Measurements from ENCODE around the gene EPHA5.

The EPHA5 gene

DNA sequence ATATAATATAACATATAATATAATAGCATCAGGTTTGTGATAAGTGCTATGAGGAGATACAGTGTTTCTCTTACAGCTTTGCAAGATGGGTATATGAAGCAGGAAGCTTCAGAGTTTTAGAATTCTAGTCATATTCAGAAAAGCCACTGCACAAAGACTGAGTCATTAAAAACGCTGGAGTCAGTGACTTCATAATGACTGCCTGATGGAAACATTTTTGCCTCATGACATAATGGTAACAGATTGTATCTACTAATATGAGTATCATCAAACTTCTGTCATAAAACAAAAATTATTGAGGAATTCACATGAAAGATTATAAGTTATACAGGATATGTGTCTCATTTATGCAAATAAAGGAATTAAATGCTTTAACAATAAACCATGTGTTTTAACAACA lies 46.8 kb downstream of the EPHA5 start:
- DNase-seq: no peak

DNA sequence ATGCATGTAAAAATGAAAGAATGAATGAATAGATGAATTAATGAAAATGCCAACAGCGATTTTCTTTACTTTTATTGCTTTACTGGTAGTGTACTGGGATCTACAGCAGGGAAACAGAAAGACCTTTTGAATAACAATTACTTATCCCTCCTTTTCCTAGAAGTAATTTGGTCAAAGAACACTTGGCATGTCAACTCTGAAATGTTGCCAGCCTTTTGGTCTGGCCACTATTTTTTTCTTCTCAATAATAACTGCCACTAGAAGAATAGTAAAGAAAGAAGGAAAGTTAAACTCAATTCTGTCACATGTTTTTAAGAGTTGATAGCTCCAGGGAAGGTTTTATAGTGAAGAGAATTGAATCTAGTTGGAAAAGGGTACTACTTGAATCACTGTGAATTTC lies 52.9 kb downstream of the EPHA5 start:
- DNase-seq: no peak

DNA sequence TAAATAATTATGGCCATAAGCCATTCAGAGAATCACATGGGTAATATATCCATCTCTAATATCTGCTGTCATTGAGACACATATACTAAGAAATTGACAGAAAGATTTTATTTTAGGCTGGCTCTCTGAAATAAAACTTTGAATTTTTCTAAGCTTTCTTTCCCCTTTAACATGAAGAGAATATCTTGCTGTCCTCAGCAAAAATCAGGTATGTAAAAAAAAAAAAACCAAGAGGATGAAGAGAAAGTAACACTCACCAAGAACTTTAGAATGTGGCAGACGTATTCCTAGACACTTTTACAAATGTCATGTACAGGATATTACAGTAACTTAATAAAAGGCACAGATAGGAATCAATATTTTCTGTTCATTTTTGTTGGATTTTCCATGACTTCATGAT lies 65.8 kb downstream of the EPHA5 start:
- DNase-seq: no peak

DNA sequence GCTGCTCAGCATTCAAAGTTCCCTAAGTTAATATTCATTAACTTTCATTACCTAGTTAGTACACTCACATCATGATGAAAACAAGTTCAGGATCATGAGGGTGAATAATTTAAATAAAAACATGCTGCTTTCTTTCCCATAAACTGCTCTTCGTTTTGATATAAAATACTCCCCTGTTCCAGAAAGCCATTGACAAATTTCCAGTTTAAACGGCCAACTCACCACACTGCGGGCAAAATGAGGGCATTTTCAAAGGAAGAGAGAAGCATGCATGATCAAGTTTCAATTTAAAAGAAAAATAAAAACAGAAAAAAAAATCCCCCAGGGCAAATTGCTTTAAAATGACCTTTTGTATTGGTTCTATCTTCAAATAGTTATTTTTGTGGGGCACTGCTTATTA lies 69.6 kb downstream of the EPHA5 start:
- no peak for DNase-seq

DNA sequence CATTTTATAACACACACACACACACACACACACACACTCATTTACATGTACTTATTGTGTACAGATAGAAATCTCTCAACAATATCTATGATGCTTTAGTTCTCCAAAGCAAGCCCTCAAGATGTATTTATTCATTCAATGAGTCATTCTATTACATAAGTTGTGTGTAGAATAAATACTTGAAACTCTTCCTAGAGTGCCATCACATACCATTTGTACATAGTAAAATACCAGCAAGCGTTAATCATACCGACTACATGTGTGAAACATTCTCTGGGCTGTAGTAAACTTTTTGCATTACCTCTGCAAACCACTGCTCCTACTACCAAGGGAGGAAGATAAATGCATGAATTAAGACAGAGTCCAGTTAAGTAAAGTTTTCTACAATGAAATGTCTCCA lies 70.9 kb downstream of the EPHA5 start:
- no peak for DNase-seq

DNA sequence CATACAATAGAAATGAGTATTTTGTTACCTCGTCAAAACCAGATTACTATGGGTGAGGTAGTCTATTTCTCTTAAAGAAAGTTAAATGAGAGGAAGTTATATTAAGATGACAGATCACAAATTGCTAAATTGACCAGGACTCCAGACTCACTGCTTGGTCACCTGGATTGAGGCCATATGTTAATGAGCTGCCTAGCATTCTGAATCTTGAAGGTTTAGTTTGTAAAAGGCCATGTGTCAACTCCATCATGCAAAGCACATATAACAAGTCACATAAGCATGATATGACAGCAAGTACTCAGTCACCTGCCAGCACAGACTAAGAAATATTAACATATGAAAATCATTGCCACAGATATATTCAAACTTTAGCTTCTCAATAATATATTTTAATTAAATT lies 72.6 kb downstream of the EPHA5 start:
- DNase-seq: no peak

DNA sequence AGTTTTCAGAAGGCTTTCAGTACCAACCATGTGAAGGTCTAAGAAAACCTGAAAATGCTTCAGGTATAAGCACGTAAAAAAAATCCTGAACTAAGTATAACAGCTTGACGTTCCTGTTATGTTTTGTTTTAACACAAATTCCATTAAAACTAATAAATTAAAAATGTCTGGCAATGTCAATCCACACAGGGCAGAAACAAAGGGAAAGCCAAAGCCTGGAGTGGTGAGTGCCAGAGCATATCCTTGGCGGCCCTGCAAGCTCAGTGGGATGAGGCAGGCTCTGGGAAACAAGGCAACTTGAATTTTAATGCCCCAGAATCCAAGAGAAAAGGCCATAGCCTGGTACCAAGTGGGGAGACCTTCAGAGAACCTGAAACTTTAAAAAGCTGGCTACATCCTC lies 78.2 kb downstream of the EPHA5 start:
- no peak for DNase-seq

DNA sequence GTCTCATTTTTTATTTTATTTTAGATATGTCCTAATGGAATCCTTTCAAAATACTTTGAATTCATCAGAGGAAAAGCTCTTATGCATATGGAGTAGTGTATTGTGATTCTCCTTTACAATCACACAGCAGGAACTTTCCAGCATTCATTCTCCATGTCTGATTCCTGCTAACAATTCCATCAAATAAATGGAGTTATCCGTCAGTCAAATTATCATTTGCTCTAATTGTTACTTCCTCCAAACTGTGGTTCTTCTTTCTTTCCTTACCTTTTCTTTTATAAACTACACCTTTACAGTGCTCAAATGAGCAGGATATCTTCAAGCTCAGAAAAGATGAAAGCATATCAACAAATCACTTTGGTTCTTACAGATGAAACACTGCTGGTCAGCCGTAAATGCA lies 80.4 kb downstream of the EPHA5 start:
- DNase-seq: no peak

DNA sequence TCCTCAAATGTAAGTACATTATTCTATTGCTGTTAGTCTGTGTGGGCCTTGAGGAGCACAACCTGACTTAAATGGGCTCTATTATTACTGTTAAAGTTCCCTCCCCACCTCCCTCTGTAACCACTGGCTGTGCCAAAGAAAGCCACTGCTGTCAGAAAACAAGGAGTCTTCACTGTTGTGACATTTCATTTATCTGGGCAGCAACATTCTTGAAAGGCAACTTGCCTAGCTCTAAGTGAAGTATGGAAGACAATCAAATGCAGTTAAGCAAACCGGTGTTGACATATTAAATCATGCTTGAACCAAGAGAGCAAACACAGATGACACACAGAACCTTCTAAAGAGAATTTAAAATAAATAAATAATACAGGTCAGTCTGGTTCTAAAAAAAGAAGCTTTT lies 81.0 kb downstream of the EPHA5 start:
- no peak for DNase-seq

DNA sequence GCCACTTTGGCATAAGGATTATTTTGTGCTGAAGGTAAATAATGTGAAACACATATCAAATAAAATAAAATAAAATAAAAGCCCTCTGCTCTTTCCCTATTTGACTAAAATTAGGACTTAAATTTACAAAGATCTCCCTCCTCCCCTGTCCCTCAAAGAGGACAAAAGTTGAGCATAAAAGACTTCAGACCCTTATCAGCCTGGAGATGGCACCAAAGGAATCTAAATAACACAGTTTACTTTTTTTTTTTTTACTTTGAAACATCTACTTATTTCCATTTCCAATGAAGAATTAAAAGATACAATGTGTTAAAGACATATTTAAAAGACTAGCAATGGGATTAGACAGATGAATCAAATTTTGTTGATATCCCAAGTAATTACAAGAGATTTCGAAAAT lies 89.7 kb downstream of the EPHA5 start:
- DNase-seq: no peak

DNA sequence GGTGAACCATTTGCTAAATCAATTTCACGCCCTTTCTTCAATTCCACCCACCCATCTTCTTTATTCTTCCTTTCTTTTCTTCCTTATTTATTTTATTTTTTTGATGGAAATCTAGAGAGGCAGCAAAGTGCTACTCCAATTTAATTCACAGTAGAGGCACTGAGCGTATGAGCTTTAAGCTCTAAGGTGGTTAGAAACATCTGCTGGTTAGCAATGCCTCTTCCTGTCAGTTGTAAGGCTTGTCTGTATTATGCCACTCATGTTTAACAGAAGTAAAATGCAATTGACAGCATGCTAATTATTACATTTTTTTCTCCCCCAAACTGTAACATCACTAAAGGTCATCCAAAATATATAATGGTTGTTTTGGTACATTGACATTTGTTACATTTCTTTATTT lies 103.8 kb downstream of the EPHA5 start:
- no peak for DNase-seq

DNA sequence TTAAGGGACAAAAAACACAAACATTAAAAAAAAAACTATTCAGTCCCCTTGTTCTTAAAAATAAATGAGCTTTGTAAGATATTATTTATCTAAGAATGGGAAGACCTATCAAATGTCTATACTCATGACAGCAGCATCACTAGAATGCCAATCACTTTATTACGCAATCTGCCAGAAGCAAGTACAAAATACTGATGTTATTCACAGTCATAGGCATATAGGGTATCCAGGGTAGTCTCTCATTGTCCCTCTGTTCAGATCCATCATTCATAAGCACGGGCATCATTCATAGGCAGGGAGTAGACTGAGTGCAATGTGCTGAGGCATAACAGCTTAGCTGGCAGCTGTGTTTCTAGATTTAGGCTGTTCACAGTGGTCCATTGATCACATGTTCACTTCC lies 109.1 kb downstream of the EPHA5 start:
- DNase-seq: no peak

DNA sequence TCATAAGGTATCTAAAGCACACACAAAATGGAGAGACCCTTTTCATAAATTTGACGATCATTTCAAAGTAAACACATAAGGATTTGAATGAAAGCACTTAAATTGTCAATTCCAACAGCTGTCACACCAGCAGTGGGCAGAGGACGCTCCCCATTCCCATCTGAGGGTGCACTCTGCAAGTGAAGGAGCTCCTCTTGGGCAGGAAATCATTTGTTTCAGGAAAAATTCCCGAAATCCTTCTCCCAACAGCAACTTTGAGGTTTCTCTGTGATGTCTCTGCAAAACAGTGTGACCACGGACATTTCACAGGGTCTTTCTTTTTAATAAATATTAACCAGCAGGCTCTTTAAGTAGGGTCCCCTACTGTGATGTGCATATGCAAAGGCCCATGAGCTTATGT lies 111.0 kb downstream of the EPHA5 start:
- DNase-seq: no peak

DNA sequence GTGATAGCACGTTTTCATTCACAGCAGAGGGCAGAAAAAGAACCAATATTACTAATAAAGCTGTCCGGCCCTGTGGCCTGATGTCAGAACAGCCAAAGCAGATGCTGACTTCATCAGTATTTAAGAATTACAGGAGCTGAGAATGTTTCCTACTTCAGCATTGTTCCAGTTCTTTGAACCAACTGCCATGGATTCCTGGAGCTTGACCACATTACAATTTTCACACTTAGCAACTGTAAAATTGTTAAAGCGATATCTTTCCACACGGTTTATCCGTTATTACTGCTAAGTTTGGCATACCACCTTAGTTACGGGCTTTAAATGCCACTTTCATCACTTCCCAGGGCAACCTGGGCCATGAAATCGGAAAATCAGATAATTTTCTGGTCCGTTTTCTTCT lies 118.2 kb downstream of the EPHA5 start:
- no peak for DNase-seq

DNA sequence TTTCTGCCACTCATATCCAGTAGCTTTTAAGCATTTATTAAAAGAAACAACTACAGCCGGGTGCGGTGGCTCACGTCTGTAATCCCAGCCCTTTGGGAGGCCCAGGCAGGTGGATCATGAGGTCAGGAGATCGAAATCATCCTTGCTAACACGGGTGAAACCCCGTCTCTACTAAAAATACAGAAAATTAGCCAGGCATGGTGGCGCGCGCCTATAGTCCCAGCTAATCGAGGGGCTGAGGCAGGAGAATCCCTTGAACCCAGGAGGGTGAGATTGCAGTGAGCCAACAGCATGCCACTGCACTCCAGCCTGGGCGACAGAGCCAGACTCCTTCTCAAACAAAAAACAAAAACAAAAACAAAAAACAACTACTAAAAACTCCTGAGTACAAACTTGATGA lies 119.8 kb downstream of the EPHA5 start:
- no peak for DNase-seq

DNA sequence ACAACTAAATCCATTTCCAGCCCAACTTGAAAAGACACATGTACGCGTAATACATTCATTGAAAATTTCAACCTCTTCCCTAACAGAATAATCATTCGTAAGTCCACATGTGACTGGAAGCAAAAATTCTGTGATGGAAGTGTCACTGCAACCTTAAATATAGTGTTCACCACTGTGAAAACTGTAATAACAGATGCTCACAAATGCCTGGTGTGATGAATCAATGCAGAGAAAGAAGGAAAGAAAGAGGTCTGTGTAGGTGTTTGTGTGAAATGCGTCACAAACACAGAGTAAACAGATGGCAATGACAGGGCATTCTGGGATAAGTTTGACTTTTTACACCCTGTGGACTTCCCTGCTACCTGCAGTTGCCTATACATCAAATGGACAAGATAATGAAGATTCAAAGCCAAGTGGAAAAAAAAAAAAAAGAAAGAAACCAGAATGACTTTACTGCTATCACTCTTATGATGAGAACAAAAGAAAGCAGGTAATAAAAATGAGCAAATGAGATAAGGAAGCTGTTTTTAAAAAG lies 123.3 kb downstream of the EPHA5 start:
- no peak for DNase-seq

DNA sequence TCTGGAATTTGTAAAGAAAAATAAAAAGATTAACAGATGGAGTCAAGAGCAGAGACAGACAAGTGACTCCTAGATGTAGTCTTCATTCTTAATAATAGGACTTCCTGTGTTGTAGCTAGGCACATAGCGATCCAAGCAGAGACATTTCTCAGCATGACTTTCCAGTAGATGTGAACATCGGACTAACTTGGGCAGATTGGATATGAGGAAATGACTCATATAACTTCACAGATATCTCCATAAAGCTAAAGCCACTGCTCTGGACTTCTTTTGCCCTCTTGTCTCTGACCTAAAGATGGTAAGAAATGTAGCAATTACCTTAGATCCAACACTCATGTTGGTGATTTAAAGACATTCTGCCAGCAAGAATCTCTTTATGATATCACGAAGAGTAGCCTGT lies 131.7 kb downstream of the EPHA5 start:
- DNase-seq: no peak

DNA sequence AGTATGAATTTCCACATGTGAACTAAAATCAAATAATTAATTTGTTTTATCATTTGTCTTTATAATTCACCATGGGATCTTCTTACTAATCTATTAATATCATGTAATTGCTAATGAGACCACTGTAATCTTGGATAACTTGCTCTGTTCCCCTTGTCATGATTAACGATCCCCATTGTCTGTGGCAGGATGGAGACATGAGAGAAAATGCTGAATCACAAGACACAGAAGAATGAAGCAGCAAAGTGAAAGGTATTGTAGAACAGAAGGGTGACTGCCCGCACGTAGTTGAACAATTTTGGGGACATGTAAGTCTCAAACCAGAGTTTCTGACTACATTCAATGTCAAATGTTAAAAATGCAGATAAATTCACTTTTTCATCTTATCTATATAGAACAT lies 135.2 kb downstream of the EPHA5 start:
- no peak for DNase-seq

DNA sequence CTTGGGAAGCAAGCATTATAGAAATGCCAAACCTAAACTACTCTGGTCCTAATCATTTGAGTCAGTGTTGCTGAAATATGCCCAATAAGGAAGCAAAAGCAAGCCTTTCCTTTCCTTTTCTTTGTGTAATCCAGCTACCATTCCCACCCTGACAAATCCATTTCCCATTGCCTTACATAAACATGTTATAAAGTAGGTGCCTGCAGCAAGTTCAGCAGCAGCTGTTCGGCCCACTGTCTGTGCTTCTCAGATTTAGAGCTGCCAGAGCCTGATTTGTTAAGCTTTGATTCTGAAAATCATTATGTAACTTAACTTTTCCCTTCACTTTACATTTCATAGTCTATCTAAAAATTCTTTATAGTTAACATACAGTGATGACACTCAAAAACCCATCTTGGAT lies 148.6 kb downstream of the EPHA5 start:
- DNase-seq: no peak

DNA sequence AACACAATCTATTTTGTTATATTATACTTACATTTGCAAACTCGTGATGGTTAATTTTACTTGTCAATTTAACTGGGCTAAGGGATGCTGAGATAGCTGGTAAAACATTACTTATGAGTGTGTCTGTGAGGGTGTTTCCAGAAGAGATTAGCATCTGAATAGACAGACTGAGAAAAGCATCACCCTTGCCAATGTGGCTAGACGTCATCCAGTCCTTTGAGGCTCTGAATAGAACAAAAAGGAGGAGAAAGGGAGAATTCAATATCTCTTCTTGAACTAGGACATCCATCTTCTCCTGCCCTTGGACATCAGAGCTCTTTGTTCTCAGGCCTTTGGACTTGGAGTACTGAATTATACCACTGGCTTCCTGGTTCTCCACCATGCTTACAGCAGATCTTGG lies 154.6 kb downstream of the EPHA5 start:
- DNase-seq: no peak

DNA sequence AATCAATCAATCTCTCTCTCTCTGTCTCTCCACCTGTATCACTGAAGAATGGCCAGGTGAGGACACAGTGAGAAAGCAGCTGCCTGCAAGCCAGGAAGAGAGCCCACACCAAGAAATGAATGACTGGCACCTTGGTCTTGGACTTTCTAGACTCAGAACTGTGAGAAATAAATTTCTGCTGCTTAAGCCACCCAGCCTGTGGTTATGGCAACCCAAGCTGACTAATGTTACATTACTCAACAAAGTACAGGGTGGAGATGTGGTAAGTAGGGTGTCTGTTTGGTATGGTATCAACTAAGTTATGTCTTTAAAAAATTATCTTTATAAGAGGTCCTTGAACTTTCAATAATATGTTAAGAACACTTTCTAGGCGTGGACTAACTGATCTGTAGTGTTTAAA lies 159.3 kb downstream of the EPHA5 start:
- DNase-seq: no peak

DNA sequence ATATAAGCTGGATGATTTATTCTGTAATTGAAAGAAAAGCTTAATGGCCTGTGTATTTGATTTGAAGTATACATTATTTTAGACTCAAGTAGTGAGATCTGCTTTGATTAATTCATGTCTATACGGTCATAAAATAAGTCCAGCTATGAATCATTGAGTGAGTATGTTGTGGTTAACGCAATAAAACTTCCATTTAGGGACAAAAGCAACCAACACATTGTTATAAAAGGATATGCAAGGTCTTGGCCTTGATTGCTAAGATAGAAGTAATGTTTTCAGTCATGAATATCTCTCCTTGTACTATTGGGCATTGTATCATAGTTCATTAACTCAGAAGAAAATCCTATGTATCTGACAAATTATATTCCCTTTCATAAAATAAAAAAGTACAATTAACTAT lies 162.1 kb downstream of the EPHA5 start:
- no peak for DNase-seq

DNA sequence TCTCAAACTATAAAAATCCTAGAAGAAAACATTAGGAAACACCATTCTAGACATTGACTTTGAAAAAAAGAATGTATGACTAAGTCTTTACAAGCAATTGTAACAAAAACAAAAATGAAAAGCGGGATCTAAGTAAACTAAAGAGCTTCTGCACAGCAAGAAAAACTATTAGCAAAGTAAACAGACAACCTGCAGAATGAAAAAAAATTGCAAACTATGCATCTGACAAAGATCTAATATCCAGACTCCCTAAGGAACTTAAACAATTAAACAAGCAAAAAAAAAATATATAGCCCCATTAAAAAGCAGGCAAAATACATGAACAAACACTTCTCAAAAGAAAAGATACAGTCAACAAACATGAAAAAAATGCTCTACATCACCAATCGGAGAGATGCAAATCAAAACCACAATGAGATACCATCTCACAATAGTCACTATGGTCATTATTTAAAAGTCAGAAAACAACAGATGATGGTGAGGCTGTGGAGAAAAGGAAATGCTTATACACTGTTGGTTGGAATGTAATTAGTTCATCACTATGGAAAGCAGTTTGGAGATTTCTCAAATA lies 168.1 kb downstream of the EPHA5 start:
- DNase-seq: no peak

DNA sequence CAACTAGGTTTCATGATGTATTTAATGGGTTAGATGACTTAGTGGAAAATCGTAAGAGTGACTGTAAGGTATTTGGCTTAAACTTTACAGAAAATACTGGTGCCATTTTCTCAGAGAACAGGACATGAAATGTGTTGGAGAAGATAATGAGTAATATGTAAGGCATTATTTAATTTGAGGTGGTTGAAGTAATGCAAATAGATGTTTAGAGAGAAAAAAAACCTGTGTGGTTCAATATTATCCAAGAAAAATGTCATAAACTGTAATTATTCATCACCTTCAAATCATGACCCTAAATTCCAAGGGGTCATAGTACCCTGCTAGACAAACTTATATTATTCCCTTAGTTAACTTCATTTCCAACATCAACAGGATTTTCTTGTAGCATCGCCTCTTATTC lies 171.7 kb downstream of the EPHA5 start:
- DNase-seq: no peak

DNA sequence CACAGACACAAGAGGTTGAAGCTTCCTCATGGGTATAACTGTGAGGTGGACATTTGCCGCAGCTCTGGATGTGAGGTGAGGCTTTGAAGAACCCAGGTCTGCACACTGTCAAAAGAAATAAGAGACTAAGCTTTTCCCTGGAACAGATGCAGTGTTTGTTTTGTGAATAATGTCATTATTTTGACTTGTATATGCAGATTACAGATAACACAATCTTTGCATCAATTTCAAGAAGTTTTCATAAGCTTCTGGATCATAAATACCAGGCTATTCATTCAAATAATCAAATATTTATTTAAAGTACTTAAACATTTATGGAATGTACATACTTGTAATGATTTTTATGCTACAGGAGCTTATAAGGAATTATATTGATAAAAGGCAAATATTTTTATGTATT lies 174.8 kb downstream of the EPHA5 start:
- no peak for DNase-seq

DNA sequence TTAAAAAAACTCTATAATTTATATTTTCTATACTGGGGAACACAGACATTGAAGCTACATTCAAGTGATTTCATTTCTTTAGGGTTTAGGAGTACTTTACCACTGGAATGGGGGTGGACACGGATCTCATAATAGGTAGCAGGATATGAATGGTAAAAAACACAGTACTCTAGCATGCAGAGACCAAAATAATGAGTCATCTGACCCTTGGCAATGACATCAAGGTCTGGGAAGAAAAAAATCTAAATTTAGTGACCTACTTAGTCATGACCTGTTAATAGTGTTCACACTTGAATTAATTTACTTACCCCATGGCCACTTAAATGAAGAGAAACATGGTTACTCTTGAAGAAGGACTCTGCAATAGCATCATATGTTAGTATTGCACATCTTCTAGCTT lies 187.9 kb downstream of the EPHA5 start:
- DNase-seq: no peak
